ENCODE measurements around the gene GPR162.

The GPR162 gene

GRCh38 chr12:6838854-6839253 lies 17.2 kb downstream of the GPR162 start:
- Histone ChIP-seq H2AFZ (ENCODE audit: low read length, unreplicated experiment) (no peak overlapping the region), H3K4me1 (ENCODE audit: control insufficient read depth, insufficient read depth, low read length, unreplicated experiment) (no peaks in the 10 kb centered on the region), H3K4me3 (ENCODE audit: low read depth, low read length) (no peak overlapping the region), H3K27me3 (ENCODE audit: insufficient read depth, low read length) (no peaks in the 10 kb centered on the region), H3K36me3 (ENCODE audit: insufficient read depth, low read length) (no peaks in the 10 kb centered on the region), H3K27ac (ENCODE audit: low read depth, low read length) (no peak overlapping the region), H3K79me2 (ENCODE audit: control insufficient read depth, insufficient read depth, low read length, unreplicated experiment) (no peaks in the 10 kb centered on the region)

GRCh38 chr12:6839482-6840201 lies 18.0 kb downstream of the GPR162 start:
- H3K27me3 ChIP-seq (ENCODE audit: insufficient read depth, low read length), result no peaks in the 10 kb centered on the region
- H3K4me1 ChIP-seq (ENCODE audit: control insufficient read depth, insufficient read depth, low read length, unreplicated experiment), result no peaks in the 10 kb centered on the region
- no peak overlapping the region for H3K4me3 ChIP-seq (ENCODE audit: low read depth, low read length)
- no peak overlapping the region for H3K27ac ChIP-seq (ENCODE audit: low read depth, low read length)
- no peak overlapping the region for H2AFZ ChIP-seq (ENCODE audit: low read length, unreplicated experiment)
- H3K79me2 ChIP-seq (ENCODE audit: control insufficient read depth, insufficient read depth, low read length, unreplicated experiment), result no peaks in the 10 kb centered on the region
- peaks cover 3% of the 10 kb centered on the region for H3K36me3 ChIP-seq (ENCODE audit: insufficient read depth, low read length)

- peaks cover 8% of the 10 kb centered on the region for H3K36me3 ChIP-seq (ENCODE audit: insufficient read depth, low read length)
Measured at GRCh38 chr12:6840330-6840729, 18.7 kb downstream of the GPR162 start.

GRCh38 chr12:6840761-6841515 lies 19.3 kb downstream of the GPR162 start, which contains the start of gene GNB3:
GNB3 (plus strand) TSS chr12:6840925; CDS start chr12:6841288, 363 bp downstream.
- H3K4me3 ChIP-seq (ENCODE audit: low read depth, low read length), result no peak within 1 kb of the TSS
- peaks cover 9% of the 10 kb centered on the region for H3K36me3 ChIP-seq (ENCODE audit: insufficient read depth, low read length)
- no peaks in the 10 kb centered on the region for H3K4me1 ChIP-seq (ENCODE audit: control insufficient read depth, insufficient read depth, low read length, unreplicated experiment)
- H3K27ac ChIP-seq (ENCODE audit: low read depth, low read length), result no peak within 1 kb of the TSS
- no peaks in the 10 kb centered on the region for H3K79me2 ChIP-seq (ENCODE audit: control insufficient read depth, insufficient read depth, low read length, unreplicated experiment)
- H2AFZ ChIP-seq (ENCODE audit: low read length, unreplicated experiment), result no peak within 1 kb of the TSS
- H3K27me3 ChIP-seq (ENCODE audit: insufficient read depth, low read length), result no peaks in the 10 kb centered on the region

More at GRCh38 chr12:6840330-6840729, 18.7 kb downstream of the GPR162 start:
- no peaks in the 10 kb centered on the region for H3K79me2 ChIP-seq (ENCODE audit: control insufficient read depth, insufficient read depth, low read length, unreplicated experiment)
- no peaks in the 10 kb centered on the region for H3K4me1 ChIP-seq (ENCODE audit: control insufficient read depth, insufficient read depth, low read length, unreplicated experiment)
- no peak overlapping the region for H3K27ac ChIP-seq (ENCODE audit: low read depth, low read length)
- no peak overlapping the region for H2AFZ ChIP-seq (ENCODE audit: low read length, unreplicated experiment)
- no peaks in the 10 kb centered on the region for H3K27me3 ChIP-seq (ENCODE audit: insufficient read depth, low read length)
- no peak overlapping the region for H3K4me3 ChIP-seq (ENCODE audit: low read depth, low read length)

- Histone ChIP-seq H3K27ac (ENCODE audit: low read depth, low read length) (no peak overlapping the region), H3K27me3 (ENCODE audit: insufficient read depth, low read length) (no peaks in the 10 kb centered on the region), H3K4me3 (ENCODE audit: low read depth, low read length) (no peak overlapping the region), H2AFZ (ENCODE audit: low read length, unreplicated experiment) (no peak overlapping the region), H3K36me3 (ENCODE audit: insufficient read depth, low read length) (peaks cover 11% of the 10 kb centered on the region), H3K4me1 (ENCODE audit: control insufficient read depth, insufficient read depth, low read length, unreplicated experiment) (no peaks in the 10 kb centered on the region), H3K79me2 (ENCODE audit: control insufficient read depth, insufficient read depth, low read length, unreplicated experiment) (no peaks in the 10 kb centered on the region)
Measured at GRCh38 chr12:6842075-6842474, 20.5 kb downstream of the GPR162 start.

GRCh38 chr12:6843118-6843902 lies 21.7 kb downstream of the GPR162 start:
- Histone ChIP-seq H3K4me1 (ENCODE audit: control insufficient read depth, insufficient read depth, low read length, unreplicated experiment) (no peaks in the 10 kb centered on the region), H3K27me3 (ENCODE audit: insufficient read depth, low read length) (no peaks in the 10 kb centered on the region), H3K79me2 (ENCODE audit: control insufficient read depth, insufficient read depth, low read length, unreplicated experiment) (no peaks in the 10 kb centered on the region), H3K27ac (ENCODE audit: low read depth, low read length) (no peak overlapping the region), H2AFZ (ENCODE audit: low read length, unreplicated experiment) (no peak overlapping the region), H3K36me3 (ENCODE audit: insufficient read depth, low read length) (peaks cover 11% of the 10 kb centered on the region), H3K4me3 (ENCODE audit: low read depth, low read length) (no peak overlapping the region)

GRCh38 chr12:6845395-6845794 lies 23.8 kb downstream of the GPR162 start:
- Histone ChIP-seq H3K4me1 (ENCODE audit: control insufficient read depth, insufficient read depth, low read length, unreplicated experiment) (peaks cover 11% of the 10 kb centered on the region), H3K79me2 (ENCODE audit: control insufficient read depth, insufficient read depth, low read length, unreplicated experiment) (peaks cover 14% of the 10 kb centered on the region), H3K27me3 (ENCODE audit: insufficient read depth, low read length) (no peaks in the 10 kb centered on the region), H2AFZ (ENCODE audit: low read length, unreplicated experiment) (no peak overlapping the region), H3K36me3 (ENCODE audit: insufficient read depth, low read length) (peaks cover 11% of the 10 kb centered on the region), H3K27ac (ENCODE audit: low read depth, low read length) (no peak overlapping the region), H3K4me3 (ENCODE audit: low read depth, low read length) (no peak overlapping the region)

- H3K79me2 ChIP-seq (ENCODE audit: control insufficient read depth, insufficient read depth, low read length, unreplicated experiment), result peaks cover 18% of the 10 kb centered on the region
- H3K4me1 ChIP-seq (ENCODE audit: control insufficient read depth, insufficient read depth, low read length, unreplicated experiment), result peaks cover 11% of the 10 kb centered on the region
- H3K27ac ChIP-seq (ENCODE audit: low read depth, low read length), result no peak overlapping the region
- H3K4me3 ChIP-seq (ENCODE audit: low read depth, low read length), result no peak overlapping the region
- no peaks in the 10 kb centered on the region for H3K27me3 ChIP-seq (ENCODE audit: insufficient read depth, low read length)
- H2AFZ ChIP-seq (ENCODE audit: low read length, unreplicated experiment), result no peak overlapping the region
- peaks cover 11% of the 10 kb centered on the region for H3K36me3 ChIP-seq (ENCODE audit: insufficient read depth, low read length)
Measured at GRCh38 chr12:6846316-6846869, 24.8 kb downstream of the GPR162 start.

- no peaks in the 10 kb centered on the region for H3K27me3 ChIP-seq (ENCODE audit: insufficient read depth, low read length)
- H3K79me2 ChIP-seq (ENCODE audit: control insufficient read depth, insufficient read depth, low read length, unreplicated experiment), result peaks cover 18% of the 10 kb centered on the region
- no peak overlapping the region for H3K27ac ChIP-seq (ENCODE audit: low read depth, low read length)
- peaks cover 11% of the 10 kb centered on the region for H3K36me3 ChIP-seq (ENCODE audit: insufficient read depth, low read length)
- no peak overlapping the region for H3K4me3 ChIP-seq (ENCODE audit: low read depth, low read length)
- H2AFZ ChIP-seq (ENCODE audit: low read length, unreplicated experiment), result no peak overlapping the region
- peaks cover 11% of the 10 kb centered on the region for H3K4me1 ChIP-seq (ENCODE audit: control insufficient read depth, insufficient read depth, low read length, unreplicated experiment)
Measured at GRCh38 chr12:6847676-6848075, 26.1 kb downstream of the GPR162 start.

- no peak overlapping the region for H3K27ac ChIP-seq (ENCODE audit: low read depth, low read length)
- H3K4me1 ChIP-seq (ENCODE audit: control insufficient read depth, insufficient read depth, low read length, unreplicated experiment), result peaks cover 22% of the 10 kb centered on the region
- H3K27me3 ChIP-seq (ENCODE audit: insufficient read depth, low read length), result no peaks in the 10 kb centered on the region
- H3K79me2 ChIP-seq (ENCODE audit: control insufficient read depth, insufficient read depth, low read length, unreplicated experiment), result peaks cover 31% of the 10 kb centered on the region
- H2AFZ ChIP-seq (ENCODE audit: low read length, unreplicated experiment), result no peak overlapping the region
- H3K4me3 ChIP-seq (ENCODE audit: low read depth, low read length), result peak overlapping the region; percentile 86; the same call in 1 of the 2 replicates
- H3K36me3 ChIP-seq (ENCODE audit: insufficient read depth, low read length), result peaks cover 8% of the 10 kb centered on the region
Measured at GRCh38 chr12:6849427-6849826, 27.8 kb downstream of the GPR162 start.
